VCaP (cell line): ENCODE data around the gene NR6A1.

Source experiments
- H3K27ac ChIP-seq: fragments of 450-650 bp; 2 replicates; pipeline ENCODE4 v1.5.1; 2017
- TF ChIP-seq, protein P1 (sequence below): fragments of 450-650 bp; conservative IDR thresholded peaks from 2 replicates; pipeline ENCODE4 v1.5.1; 2017; ENCODE audit warnings: mild to moderate bottlenecking, moderate library complexity

NR6A1 gene

DNA sequence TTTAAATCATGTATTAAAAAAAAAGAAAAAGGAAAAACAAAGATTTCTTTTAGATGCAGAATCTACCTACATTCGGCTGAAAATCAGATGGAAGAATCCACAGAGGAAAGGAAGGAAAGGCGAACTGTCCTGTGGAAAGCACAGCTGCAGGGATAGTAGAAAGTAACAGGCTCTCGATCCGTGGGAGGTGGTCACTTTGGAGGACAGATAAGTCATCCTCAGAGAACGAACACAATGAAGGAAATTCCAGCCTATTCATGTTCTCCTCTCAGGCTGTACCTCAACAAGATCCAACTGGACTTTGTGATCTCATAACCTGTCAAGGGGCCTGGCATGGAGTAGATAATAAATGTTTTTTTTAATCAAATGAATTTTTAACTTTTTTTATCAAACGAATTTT, 72.8 kb downstream of the NR6A1 start:
- no peak overlapping the region for H3K27ac ChIP-seq
- TF ChIP-seq, protein P1, sequence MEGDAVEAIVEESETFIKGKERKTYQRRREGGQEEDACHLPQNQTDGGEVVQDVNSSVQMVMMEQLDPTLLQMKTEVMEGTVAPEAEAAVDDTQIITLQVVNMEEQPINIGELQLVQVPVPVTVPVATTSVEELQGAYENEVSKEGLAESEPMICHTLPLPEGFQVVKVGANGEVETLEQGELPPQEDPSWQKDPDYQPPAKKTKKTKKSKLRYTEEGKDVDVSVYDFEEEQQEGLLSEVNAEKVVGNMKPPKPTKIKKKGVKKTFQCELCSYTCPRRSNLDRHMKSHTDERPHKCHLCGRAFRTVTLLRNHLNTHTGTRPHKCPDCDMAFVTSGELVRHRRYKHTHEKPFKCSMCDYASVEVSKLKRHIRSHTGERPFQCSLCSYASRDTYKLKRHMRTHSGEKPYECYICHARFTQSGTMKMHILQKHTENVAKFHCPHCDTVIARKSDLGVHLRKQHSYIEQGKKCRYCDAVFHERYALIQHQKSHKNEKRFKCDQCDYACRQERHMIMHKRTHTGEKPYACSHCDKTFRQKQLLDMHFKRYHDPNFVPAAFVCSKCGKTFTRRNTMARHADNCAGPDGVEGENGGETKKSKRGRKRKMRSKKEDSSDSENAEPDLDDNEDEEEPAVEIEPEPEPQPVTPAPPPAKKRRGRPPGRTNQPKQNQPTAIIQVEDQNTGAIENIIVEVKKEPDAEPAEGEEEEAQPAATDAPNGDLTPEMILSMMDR, result no peak

DNA sequence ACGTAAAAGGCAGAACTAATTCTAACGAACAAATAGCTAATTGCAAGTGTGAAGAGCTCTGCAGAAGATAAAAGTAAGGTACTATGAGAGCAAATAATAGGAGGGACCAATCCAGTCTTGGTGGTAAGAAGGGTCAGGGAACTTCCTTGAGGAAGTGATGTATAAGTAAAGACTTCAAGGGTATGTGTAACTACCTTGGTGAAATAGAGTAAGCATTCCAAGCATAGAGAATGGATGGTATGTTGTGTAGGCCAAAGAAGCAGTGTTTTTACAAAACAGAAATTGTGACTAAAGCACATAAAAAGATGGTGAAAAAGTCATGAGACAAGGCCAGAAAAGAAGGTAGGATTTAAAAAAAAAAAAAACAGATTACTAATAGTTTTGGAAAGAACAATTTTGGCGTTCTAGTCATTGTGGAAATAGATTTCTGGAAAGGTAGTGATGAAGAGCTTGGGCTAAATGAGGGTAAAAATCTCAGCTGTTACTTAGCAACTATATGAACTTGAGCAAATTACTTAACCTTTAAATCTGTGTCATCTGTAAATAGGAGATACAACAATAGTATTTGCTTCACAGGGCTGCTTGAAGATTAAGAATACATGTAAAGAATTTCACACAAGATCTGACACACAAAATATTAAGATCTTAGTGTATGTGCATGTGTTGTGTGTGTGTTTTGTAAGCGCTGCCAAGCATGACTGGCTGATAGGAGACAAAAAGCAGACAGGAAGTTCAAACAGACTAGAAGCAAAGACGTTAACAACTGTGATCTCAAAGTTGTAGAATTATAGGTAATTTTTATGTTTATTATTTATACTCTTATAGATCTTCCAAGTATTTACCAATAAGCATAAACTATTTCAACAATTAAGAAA, 73.5 kb downstream of the NR6A1 start:
- TF ChIP-seq, protein P1, result no peak
- no peak overlapping the region for H3K27ac ChIP-seq

DNA sequence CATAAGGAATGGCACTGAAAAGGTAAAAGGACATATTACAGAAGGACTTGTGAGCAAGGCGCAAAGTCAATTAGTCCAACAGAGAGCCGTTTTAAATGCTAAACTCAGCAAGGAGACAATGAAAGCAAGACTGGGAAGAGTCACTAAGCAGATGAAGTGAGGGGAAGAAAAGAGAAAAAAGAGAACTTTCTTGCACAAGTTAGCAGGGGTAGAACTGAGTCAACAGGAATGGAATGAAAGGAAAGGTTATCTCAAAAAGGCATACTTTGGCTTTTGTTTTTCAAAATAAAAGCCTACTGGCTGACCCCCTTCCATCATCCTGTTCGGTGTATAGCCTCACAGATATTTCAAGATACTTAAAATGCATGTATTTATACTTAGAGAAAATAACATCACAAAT, 75.0 kb downstream of the NR6A1 start:
- H3K27ac ChIP-seq, result no peak overlapping the region
- TF ChIP-seq, protein P1, result no peak

DNA sequence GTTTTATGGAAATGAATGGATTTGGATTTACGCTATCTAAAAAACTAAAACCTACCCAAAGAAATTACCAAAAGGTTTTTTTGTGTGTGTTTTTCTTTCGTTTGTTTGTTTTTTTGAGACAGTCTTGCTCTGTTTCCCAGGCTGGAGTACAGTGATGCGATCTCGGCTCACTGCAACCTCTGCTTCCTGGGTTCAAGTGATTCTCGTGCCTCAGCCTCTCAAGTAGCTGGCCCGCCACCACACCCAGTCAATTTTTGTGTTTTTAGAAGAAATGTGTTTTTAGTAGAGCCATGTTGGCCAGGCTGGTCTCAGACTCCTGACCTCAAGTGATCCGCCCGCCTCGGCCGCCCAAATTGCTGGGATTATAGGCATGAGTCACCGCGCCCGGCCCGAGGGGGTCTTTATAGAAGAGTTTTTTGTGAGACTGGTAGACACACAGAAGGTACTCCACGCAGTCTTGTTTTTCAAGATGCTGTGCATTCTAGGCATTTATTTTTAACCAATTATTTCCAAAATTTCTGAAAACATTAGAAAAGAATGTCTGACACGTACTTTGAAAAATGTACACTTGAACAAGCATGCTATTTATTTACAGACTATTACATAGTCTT, 75.7 kb downstream of the NR6A1 start:
- H3K27ac ChIP-seq, result no peak overlapping the region
- TF ChIP-seq, protein P1, result no peak

DNA sequence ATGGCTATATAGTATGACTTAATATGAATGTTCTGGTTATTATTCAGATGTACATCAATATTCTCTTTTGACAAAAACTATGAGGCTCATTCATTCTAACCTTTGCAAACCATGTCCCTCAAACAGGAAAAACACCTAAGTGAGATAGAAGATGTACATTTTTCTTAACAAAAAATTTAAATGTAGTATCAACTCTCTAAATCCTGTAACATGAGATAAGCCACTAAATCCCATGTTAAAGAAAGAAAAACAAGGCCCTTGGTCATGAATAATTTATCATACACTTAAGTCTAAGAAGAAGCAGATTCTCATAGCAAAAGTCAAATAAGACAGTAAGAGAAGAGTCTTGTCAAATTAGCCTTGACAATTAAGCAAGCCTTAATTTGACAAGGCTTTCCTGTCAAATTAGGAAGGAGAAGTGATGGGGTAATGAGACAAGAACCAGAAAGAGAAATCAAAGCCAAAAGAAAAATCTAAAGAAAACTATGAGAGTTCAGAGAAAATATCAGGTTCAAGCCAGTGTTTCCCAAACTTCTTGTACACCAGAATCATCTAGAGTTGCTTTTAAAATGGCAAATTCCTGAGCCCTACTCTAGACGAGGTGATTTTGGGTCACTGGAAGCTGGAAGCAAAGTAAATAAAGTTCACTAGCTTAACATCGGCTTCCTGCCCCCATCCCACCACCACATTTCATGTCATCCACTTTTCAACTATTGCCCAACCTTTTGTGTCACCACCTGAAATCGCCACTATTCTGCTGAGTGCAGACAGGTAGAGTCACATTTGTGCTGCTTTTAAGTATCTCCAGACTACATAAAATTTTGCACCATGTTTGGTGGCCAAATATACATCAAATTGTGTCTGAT, 76.5 kb downstream of the NR6A1 start:
- H3K27ac ChIP-seq, result no peak overlapping the region

DNA sequence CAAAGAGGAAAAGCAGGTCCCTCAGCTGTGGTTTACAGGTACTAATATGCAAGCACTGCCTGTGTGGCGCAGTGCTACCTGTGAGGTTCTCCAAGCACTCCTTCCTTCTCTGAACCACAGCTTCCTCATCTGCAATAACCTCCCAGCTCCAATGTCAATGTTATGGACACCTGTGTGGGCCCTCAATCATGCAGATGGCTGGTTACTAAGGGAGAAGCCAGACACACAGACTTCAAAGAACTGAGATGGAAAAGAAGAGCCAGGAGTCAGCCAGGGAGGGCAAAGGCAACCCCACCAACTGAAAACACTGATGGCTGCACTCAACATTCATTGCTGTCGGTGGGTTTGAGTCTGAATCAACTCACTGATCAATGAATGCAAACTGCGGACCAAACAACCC, 77.7 kb downstream of the NR6A1 start:
- no peak overlapping the region for H3K27ac ChIP-seq
- TF ChIP-seq, protein P1, result no peak

More for the DNA sequence above, 76.5 kb downstream of the NR6A1 start:
- TF ChIP-seq, protein P1, result no peak
